SK-N-SH (cell line): Measurements from ENCODE around the gene NHLRC3. TPM values are rescaled to one million over a fixed set of nuclear protein-coding genes. Genes with fewer than 3 reads are reported as not detected.

ENCODE experiments used
- CTCF ChIA-PET: fragments of 300-600, 350-600 bp; formaldehyde crosslinking; extraction: SDS; loops from one replicate; lab custom pipeline; 2021; lab: Yijun Ruan, JAX
- POLR2A ChIA-PET: fragments of 350-600 bp; sonication (Branson Sonifier 250); formaldehyde crosslinking; extraction: SDS; loops from one replicate; lab custom pipeline; 2020; ENCODE audit warnings: antibody characterized with exemption, inconsistent platforms; lab: Yijun Ruan, JAX
- DNase-seq: peaks from one replicate; pipeline ENCODE4 v3.0.0; 2012
- H2AFZ ChIP-seq: fragments of 200-600 bp; sonication (generic); 2 replicates; pipeline ENCODE4 v1.8.1; 2016; ENCODE audit warnings: antibody characterized with exemption, mild to moderate bottlenecking, low read depth
- H3F3A ChIP-seq: fragments of 200-600 bp; sonication (generic); replicated peaks from 2 replicates; pipeline ENCODE3; 2016; ENCODE audit warnings: antibody characterized with exemption, mild to moderate bottlenecking; ENCODE audit not compliant: insufficient read depth
- H3K27ac ChIP-seq, 2 experiments: fragments of 200-500 bp in 1 of 2; fragments of 200-600 bp in 1 of 2; sonication (Bioruptor generic) in 1 of 2; sonication (generic), shearing (Covaris generic) in 1 of 2; 2 replicates each; pipeline versions ENCODE4 v1.5.1 to v1.6.1; 2014 to 2016; ENCODE audit warnings: low read depth in 2 of 2, inconsistent platforms in 1 of 2, low read length in 1 of 2, mild to moderate bottlenecking in 1 of 2, mixed read lengths in 1 of 2
- H3K27me3 ChIP-seq: fragments of 200-600 bp; sonication (generic), shearing (Covaris generic); 2 replicates; pipeline ENCODE4 v1.6.1; 2016; ENCODE audit warnings: mixed run types; ENCODE audit not compliant: insufficient read depth
- H3K36me3 ChIP-seq, 2 experiments: fragments of 200-500 bp in 1 of 2; fragments of 200-600 bp in 1 of 2; sonication (Bioruptor generic) in 1 of 2; sonication (generic) in 1 of 2; replicated peaks in 1 of 2; 2 replicates each; pipeline versions ENCODE3 to v1.5.1; 2014 to 2016; ENCODE audit warnings: low read length in 1 of 2, mild to moderate bottlenecking in 1 of 2; ENCODE audit not compliant: insufficient read depth in 2 of 2, control insufficient read depth in 1 of 2
- H3K4me1 ChIP-seq, 2 experiments: fragments of 200-500 bp in 1 of 2; fragments of 200-600 bp in 1 of 2; sonication (Bioruptor generic) in 1 of 2; sonication (generic), shearing (Covaris generic) in 1 of 2; 2 replicates each; pipeline versions ENCODE4 v1.5.1 to v1.6.1; 2014 to 2016; ENCODE audit warnings: low read depth in 1 of 2, low read length in 1 of 2, mixed run types in 1 of 2; ENCODE audit not compliant: insufficient read depth in 2 of 2, control insufficient read depth in 1 of 2
- H3K4me2 ChIP-seq: fragments of 200-600 bp; sonication (generic), shearing (Covaris generic); 2 replicates; pipeline ENCODE4 v1.6.1; 2017; ENCODE audit warnings: mixed run types
- H3K4me3 ChIP-seq, 2 experiments: fragments of 200-500 bp in 1 of 2; fragments of 200-600 bp in 1 of 2; sonication (Bioruptor generic) in 1 of 2; sonication (generic), shearing (Covaris generic) in 1 of 2; 2 replicates each; pipeline versions ENCODE4 v1.5.1 to v1.8.1; 2014 to 2016; ENCODE audit warnings: low read depth in 2 of 2, inconsistent platforms in 1 of 2, low read length in 1 of 2, mild to moderate bottlenecking in 1 of 2, mixed read lengths in 1 of 2, moderate library complexity in 1 of 2
- H3K79me2 ChIP-seq: fragments of 200-600 bp; sonication (generic); 2 replicates; pipeline ENCODE4 v1.8.1; 2017; ENCODE audit warnings: mild to moderate bottlenecking; ENCODE audit not compliant: insufficient read depth
- H3K9ac ChIP-seq: fragments of 200-600 bp; sonication (generic); 2 replicates; pipeline ENCODE4 v1.6.1; 2017; ENCODE audit warnings: mixed run types
- H3K9me2 ChIP-seq: fragments of 200-600 bp; sonication (generic); 2 replicates; pipeline ENCODE4 v1.6.1; 2017; ENCODE audit warnings: mixed run types
- H3K9me3 ChIP-seq: fragments of 200-600 bp; sonication (generic); 2 replicates; pipeline ENCODE4 v1.6.1; 2017; ENCODE audit warnings: mixed run types, mild to moderate bottlenecking, moderate library complexity
- H4K20me1 ChIP-seq: fragments of 200-600 bp; sonication (generic); 2 replicates; pipeline ENCODE4 v1.6.1; 2017; ENCODE audit warnings: mild to moderate bottlenecking, mixed run types; ENCODE audit not compliant: insufficient read depth
- EP300 ChIP-seq, 2 experiments: IDR thresholded peaks; 2 replicates each; pipeline versions ENCODE4 v1.4.0 to v1.6.1; 2012; ENCODE audit warnings: borderline replicate concordance in 1 of 2, low read depth in 1 of 2, low read length in 1 of 2
- EZH2phosphoT487 ChIP-seq: fragments of 200-600 bp; sonication (generic); IDR thresholded peaks from 2 replicates; pipeline ENCODE4 v1.6.1; 2017; ENCODE audit warnings: low read depth, mixed run types, mild to moderate bottlenecking, antibody characterized with exemption, moderate library complexity, borderline replicate concordance
- FOSL2 ChIP-seq: IDR thresholded peaks from 2 replicates; pipeline ENCODE4 v1.4.0; 2012; ENCODE audit warnings: low read depth, mild to moderate bottlenecking, moderate library complexity, borderline replicate concordance
- MXI1 ChIP-seq: IDR thresholded peaks from 2 replicates; pipeline ENCODE4 v1.6.1; 2012; ENCODE audit warnings: mild to moderate bottlenecking, low read depth, low read length, improper control_type of control experiment
- NRF1 ChIP-seq: IDR thresholded peaks from 2 replicates; pipeline ENCODE4 v1.6.1; 2012; ENCODE audit warnings: low read depth, mild to moderate bottlenecking, low read length
- POLR2AphosphoS5 ChIP-seq: IDR thresholded peaks from 2 replicates; pipeline ENCODE4 v1.6.1; 2012; ENCODE audit warnings: low read depth, low read length
- SIN3A ChIP-seq: IDR thresholded peaks from 2 replicates; pipeline ENCODE4 v1.6.1; 2012; ENCODE audit warnings: low read depth, mild to moderate bottlenecking, low read length, moderate library complexity, borderline replicate concordance
- SMC3 ChIP-seq: IDR thresholded peaks from 2 replicates; pipeline ENCODE4 v1.6.1; 2012; ENCODE audit warnings: low read depth, low read length, improper control_type of control experiment
- TAF1 ChIP-seq: IDR thresholded peaks from 2 replicates; pipeline ENCODE4 v1.6.1; 2012; ENCODE audit warnings: low read depth, mild to moderate bottlenecking, low read length, moderate library complexity, borderline replicate concordance
- WGBS: methylation state at CpG from one replicate; pipeline ENCODE4 v1.1.6; 2017; ENCODE audit warnings: low lambda C conversion rate; 5-methylcytosine and 5-hydroxymethylcytosine counted together
- polyA plus RNA-seq, 3 experiments: library from polyadenylated mRNA; depleted of rRNA; stranded (reverse); fragments of >200 nt; gene quantifications; 2 replicates each; pipeline ENCODE4 v1.2.3, GENCODE V29; 2012
- TF ChIP-seq, protein P1 (sequence below): IDR thresholded peaks from 2 replicates; pipeline ENCODE4 v1.6.1; 2012; ENCODE audit warnings: mild to moderate bottlenecking, low read depth, low read length, moderate library complexity

The NHLRC3 gene
- polyA plus RNA-seq, 1 of the 3 experiments (the other 2 are of a cell fraction): 7.1 TPM

DNA sequence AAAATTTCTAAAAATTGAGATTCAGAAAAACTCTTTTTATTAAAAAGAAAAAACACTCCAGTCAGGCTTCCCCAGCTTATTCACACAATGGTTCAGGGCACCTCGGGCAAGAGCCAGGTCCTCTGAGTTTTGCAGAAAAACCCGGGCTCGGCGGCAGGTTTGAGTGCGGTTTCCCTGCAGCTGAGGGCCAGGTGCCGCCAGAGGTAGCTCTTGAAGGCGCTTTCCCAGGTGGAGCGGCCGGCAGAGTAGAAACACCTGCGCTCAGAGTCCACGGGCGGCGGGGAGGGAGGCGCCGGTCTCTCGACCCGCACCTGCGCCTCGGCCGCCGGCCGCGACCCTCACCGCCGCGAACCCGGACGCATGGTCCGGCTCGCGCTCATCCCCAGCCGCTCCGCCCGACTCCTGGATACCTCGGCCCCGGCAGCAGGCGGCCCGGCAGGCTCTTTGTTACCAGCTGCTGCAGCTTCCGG, 811 bp upstream of the NHLRC3 start:
- H3K9me2 ChIP-seq: no peaks in the 10 kb centered on the region
- no peaks in the 10 kb centered on the region for H3K27me3 ChIP-seq
- H3K27ac ChIP-seq: peak overlapping the region; percentile 71 to 97
- H2AFZ ChIP-seq: peak overlapping the region; percentile 91
- ChIA-PET POLR2A (interaction anchor here (1.2 to 2.7 kb wide), 3 partner anchors 9 to 57 kb away, joined by 3 to 13 read pairs (median 4); no protein-coding TSS in a partner anchor), CTCF (interaction anchor here (1.2 to 1.9 kb wide), 7 partner anchors 10 to 579 kb away, joined by 3 to 9 read pairs (median 4); no protein-coding TSS in a partner anchor)
- peaks cover 7 to 16% of the 10 kb centered on the region in 2 experiments; a peak in 3 of 4 replicates for H3K4me1 ChIP-seq
- H3K79me2 ChIP-seq: peaks cover 68% of the 10 kb centered on the region
- H3F3A ChIP-seq: no peaks in the 10 kb centered on the region
- peak overlapping the region; percentile 73 to 100 for H3K4me3 ChIP-seq
- peaks cover 22% of the 10 kb centered on the region for H4K20me1 ChIP-seq
- no peaks in the 10 kb centered on the region for H3K9me3 ChIP-seq
- DNase-seq: no peak
- H3K4me2 ChIP-seq: peak overlapping the region; percentile 86
- WGBS: 1% methylated on average over 27 of the region's 39 CpGs
- peaks cover 0 to 10% of the 10 kb centered on the region in 2 experiments for H3K36me3 ChIP-seq
- peak overlapping the region; percentile 75 for H3K9ac ChIP-seq
- peak; percentile 33; the same call in 1 of the 2 replicates for TF ChIP-seq POLR2AphosphoS5
- TF ChIP-seq SIN3A: 0 out of 2 replicates have a peak, but pooled peaks have one; percentile 69
- TF ChIP-seq EZH2phosphoT487: no peak
- 0 out of 2 replicates have a peak, but pooled peaks have one; percentile 45 for TF ChIP-seq MXI1

DNA sequence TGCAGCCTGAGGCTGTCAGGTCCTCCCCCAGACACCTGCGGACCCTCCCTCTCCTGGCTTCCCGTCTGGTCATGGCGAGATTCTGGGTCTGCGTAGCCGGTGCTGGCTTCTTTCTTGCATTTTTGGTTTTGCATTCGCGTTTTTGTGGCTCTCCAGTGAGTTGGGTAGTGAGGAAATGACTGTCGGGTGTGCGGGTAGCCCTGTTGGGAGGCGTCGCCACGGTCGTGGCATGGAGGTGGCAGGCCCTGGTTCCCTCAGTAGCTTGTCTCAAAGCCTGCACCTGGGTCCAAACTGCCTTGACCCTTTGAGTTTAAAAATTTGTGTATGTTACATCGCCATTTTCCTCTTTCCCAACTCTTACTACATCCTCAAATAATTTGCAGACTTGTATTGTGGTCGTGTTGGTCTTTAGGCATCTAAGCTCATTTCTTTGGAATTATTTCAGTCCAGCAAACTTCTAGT, 344 bp downstream of the NHLRC3 start:
- H3K9ac ChIP-seq: peak overlapping the region; percentile 75
- H3K4me2 ChIP-seq: peak overlapping the region; percentile 86
- ChIA-PET CTCF (interaction anchor here (0.9 to 1.2 kb wide), 3 partner anchors 10 to 577 kb away, joined by 3 to 4 read pairs (median 4); no protein-coding TSS in a partner anchor), POLR2A (interaction anchor here (1.2 to 2.7 kb wide), 3 partner anchors 8 to 58 kb away, joined by 3 to 13 read pairs (median 4); no protein-coding TSS in a partner anchor)
- under 1% methylated on average over 15 of the region's 15 CpGs for WGBS
- H3K9me2 ChIP-seq: no peaks in the 10 kb centered on the region
- peaks cover 58% of the 10 kb centered on the region for H3K79me2 ChIP-seq
- peaks cover 0 to 12% of the 10 kb centered on the region in 2 experiments for H3K36me3 ChIP-seq
- no peak for TF ChIP-seq SMC3
- TF ChIP-seq MXI1: 0 out of 2 replicates have a peak, but pooled peaks have one; percentile 8
- H3K4me3 ChIP-seq: peak overlapping the region; percentile 73 to 100
- H3K4me1 ChIP-seq: peaks cover 7 to 16% of the 10 kb centered on the region in 2 experiments; a peak in 3 of 4 replicates
- no peaks in the 10 kb centered on the region for H3K27me3 ChIP-seq
- no peaks in the 10 kb centered on the region for H3F3A ChIP-seq
- peaks cover 22% of the 10 kb centered on the region for H4K20me1 ChIP-seq
- H3K27ac ChIP-seq: peak overlapping the region; percentile 71 to 97; a peak in 3 of 4 replicates
- DNase-seq: no peak
- no peaks in the 10 kb centered on the region for H3K9me3 ChIP-seq
- peak overlapping the region; percentile 91 for H2AFZ ChIP-seq

DNA sequence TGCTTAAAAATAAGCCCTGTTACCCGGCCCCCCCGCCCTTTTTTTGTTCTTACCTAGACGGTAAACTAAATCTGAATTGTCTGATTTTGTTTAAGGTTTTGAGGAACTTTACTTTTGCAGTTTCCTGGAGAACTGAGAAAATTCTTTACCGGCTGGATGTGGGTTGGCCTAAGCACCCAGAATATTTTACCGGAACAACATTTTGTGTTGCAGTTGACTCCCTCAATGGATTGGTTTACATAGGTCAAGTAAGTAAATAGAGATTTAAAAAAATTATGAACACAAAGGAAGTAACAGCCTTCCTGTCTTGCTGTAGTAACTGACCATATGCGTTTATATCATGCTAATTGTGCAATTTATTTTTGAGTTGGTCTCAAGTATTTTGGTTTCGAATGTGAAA, 785 bp downstream of the NHLRC3 start:
- CTCF ChIA-PET: interaction anchor here (0.9 to 1.1 kb wide), 2 partner anchors 9 to 577 kb away, joined by 3 to 4 read pairs; no protein-coding TSS in a partner anchor
- Histone ChIP-seq H4K20me1 (peaks cover 18% of the 10 kb centered on the region), H3K9me2 (no peaks in the 10 kb centered on the region), H3K4me3 (peak overlapping the region; percentile 73 to 100), H3K4me1 (peaks cover 7 to 16% of the 10 kb centered on the region in 2 experiments; a peak in 3 of 4 replicates), H2AFZ (peak overlapping the region; percentile 91; the same call in 1 of the 2 replicates), H3K4me2 (peak overlapping the region; percentile 86), H3F3A (no peaks in the 10 kb centered on the region), H3K27me3 (no peaks in the 10 kb centered on the region), H3K9ac (peak overlapping the region; percentile 75), H3K9me3 (no peaks in the 10 kb centered on the region), H3K36me3 (peaks cover 0 to 12% of the 10 kb centered on the region in 2 experiments), H3K27ac (no peak overlapping the region), H3K79me2 (peaks cover 54% of the 10 kb centered on the region)
- 16% methylated on average over 7 of the region's 7 CpGs for WGBS
- POLR2A ChIA-PET: interaction anchor here (2.7 kb wide), 1 partner anchor 58 kb away, joined by 13 read pairs; no protein-coding TSS in a partner anchor
- DNase-seq: no peak
- TF ChIP-seq, protein P1, sequence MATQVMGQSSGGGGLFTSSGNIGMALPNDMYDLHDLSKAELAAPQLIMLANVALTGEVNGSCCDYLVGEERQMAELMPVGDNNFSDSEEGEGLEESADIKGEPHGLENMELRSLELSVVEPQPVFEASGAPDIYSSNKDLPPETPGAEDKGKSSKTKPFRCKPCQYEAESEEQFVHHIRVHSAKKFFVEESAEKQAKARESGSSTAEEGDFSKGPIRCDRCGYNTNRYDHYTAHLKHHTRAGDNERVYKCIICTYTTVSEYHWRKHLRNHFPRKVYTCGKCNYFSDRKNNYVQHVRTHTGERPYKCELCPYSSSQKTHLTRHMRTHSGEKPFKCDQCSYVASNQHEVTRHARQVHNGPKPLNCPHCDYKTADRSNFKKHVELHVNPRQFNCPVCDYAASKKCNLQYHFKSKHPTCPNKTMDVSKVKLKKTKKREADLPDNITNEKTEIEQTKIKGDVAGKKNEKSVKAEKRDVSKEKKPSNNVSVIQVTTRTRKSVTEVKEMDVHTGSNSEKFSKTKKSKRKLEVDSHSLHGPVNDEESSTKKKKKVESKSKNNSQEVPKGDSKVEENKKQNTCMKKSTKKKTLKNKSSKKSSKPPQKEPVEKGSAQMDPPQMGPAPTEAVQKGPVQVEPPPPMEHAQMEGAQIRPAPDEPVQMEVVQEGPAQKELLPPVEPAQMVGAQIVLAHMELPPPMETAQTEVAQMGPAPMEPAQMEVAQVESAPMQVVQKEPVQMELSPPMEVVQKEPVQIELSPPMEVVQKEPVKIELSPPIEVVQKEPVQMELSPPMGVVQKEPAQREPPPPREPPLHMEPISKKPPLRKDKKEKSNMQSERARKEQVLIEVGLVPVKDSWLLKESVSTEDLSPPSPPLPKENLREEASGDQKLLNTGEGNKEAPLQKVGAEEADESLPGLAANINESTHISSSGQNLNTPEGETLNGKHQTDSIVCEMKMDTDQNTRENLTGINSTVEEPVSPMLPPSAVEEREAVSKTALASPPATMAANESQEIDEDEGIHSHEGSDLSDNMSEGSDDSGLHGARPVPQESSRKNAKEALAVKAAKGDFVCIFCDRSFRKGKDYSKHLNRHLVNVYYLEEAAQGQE: no peak
- TF ChIP-seq TAF1 (no peak), NRF1 (no peak), EP300 (IDR thresholded peaks at IDR 0.05; ENCODE audit: borderline replicate concordance in 1 of 2, low read depth in 1 of 2, low read length in 1 of 2) (no peak), FOSL2 (no peak)
